NCI-H128 (cell line): ENCODE data around the gene ABHD16B.

Experiments
- DNase-seq: peaks from one replicate; lab custom pipeline; 2025; ENCODE audit not compliant: unreplicated experiment; lab: John Stamatoyannopoulos, UW

Gene ABHD16B

GRCh38 chr20:63894358-63895201, 33.3 kb downstream of the ABHD16B start, which contains the start of gene DNAJC5:
DNAJC5 (plus strand) TSS chr20:63895126; CDS start chr20:63928346, 33,220 bp downstream.
- peak; percentile 95 for DNase-seq

GRCh38 chr20:63895202-63895951, 34.1 kb downstream of the ABHD16B start:
- DNase-seq: no peak

GRCh38 chr20:63895952-63896263, 34.6 kb downstream of the ABHD16B start:
- DNase-seq: no peak

- peak; percentile 7 for DNase-seq
Observed at GRCh38 chr20:63896264-63897105, 35.2 kb downstream of the ABHD16B start.

- no peak for DNase-seq
Observed at GRCh38 chr20:63897978-63898561, 36.8 kb downstream of the ABHD16B start.

GRCh38 chr20:63898882-63899558, 37.7 kb downstream of the ABHD16B start:
- DNase-seq: no peak

- DNase-seq: no peak
Observed at GRCh38 chr20:63900413-63900812, 39.1 kb downstream of the ABHD16B start.

- DNase-seq: no peak
Observed at GRCh38 chr20:63903796-63904561, 42.7 kb downstream of the ABHD16B start.

GRCh38 chr20:63908008-63908682, 46.8 kb downstream of the ABHD16B start:
- DNase-seq: no peak

GRCh38 chr20:63911176-63911575, 49.9 kb downstream of the ABHD16B start:
- no peak for DNase-seq
